ENCODE measurements around the gene ADH1C.
"Not testable (repeated sequence)": the region's sequence is repeated elsewhere in the genome, so short reads cannot be mapped to it uniquely, and the experiment has no call there.

ADH1C gene

GRCh38 chr4:99349338-99349737 lies 3.2 kb downstream of the ADH1C start:
- Histone ChIP-seq H3K4me1 (ENCODE audit: control insufficient read depth, insufficient read depth, low read length) (no peaks in the 10 kb centered on the region), H3K4me3 (ENCODE audit: low read length) (no peak overlapping the region)

GRCh38 chr4:99342624-99343023 lies 9.9 kb downstream of the ADH1C start:
- H3K36me3 ChIP-seq (ENCODE audit: control insufficient read depth, insufficient read depth, low read length); H3K4me3 ChIP-seq (ENCODE audit: low read length); H3K9ac ChIP-seq (ENCODE audit: low read length); H3K27me3 ChIP-seq (ENCODE audit: control insufficient read depth, insufficient read depth, low read length); H3K4me1 ChIP-seq (ENCODE audit: control insufficient read depth, insufficient read depth, low read length); H3K27ac ChIP-seq (ENCODE audit: low read depth, low read length): not testable (repeated sequence)

More at GRCh38 chr4:99349338-99349737, 3.2 kb downstream of the ADH1C start:
- no peaks in the 10 kb centered on the region for H3K27me3 ChIP-seq (ENCODE audit: control insufficient read depth, insufficient read depth, low read length)
- no peaks in the 10 kb centered on the region for H3K36me3 ChIP-seq (ENCODE audit: control insufficient read depth, insufficient read depth, low read length)
- no peak overlapping the region for H3K27ac ChIP-seq (ENCODE audit: low read depth, low read length)
- H3K9ac ChIP-seq (ENCODE audit: low read length), result no peak overlapping the region

GRCh38 chr4:99341426-99341825 lies 11.1 kb downstream of the ADH1C start:
- Histone ChIP-seq H3K36me3 (ENCODE audit: control insufficient read depth, insufficient read depth, low read length) (no peaks in the 10 kb centered on the region), H3K9ac (ENCODE audit: low read length) (no peak overlapping the region), H3K27me3 (ENCODE audit: control insufficient read depth, insufficient read depth, low read length) (no peaks in the 10 kb centered on the region), H3K4me3 (ENCODE audit: low read length) (no peak overlapping the region), H3K27ac (ENCODE audit: low read depth, low read length) (no peak overlapping the region), H3K4me1 (ENCODE audit: control insufficient read depth, insufficient read depth, low read length) (peaks cover 3% of the 10 kb centered on the region)

- H3K4me3 ChIP-seq (ENCODE audit: low read length), result no peak overlapping the region
- peaks cover 3% of the 10 kb centered on the region for H3K4me1 ChIP-seq (ENCODE audit: control insufficient read depth, insufficient read depth, low read length)
- no peaks in the 10 kb centered on the region for H3K27me3 ChIP-seq (ENCODE audit: control insufficient read depth, insufficient read depth, low read length)
- H3K9ac ChIP-seq (ENCODE audit: low read length), result no peak overlapping the region
- H3K36me3 ChIP-seq (ENCODE audit: control insufficient read depth, insufficient read depth, low read length), result no peaks in the 10 kb centered on the region
- H3K27ac ChIP-seq (ENCODE audit: low read depth, low read length), result no peak overlapping the region
Measured at GRCh38 chr4:99339172-99339571, 13.4 kb downstream of the ADH1C start.

GRCh38 chr4:99336553-99336952 lies 16.0 kb downstream of the ADH1C start:
- no peaks in the 10 kb centered on the region for H3K36me3 ChIP-seq (ENCODE audit: control insufficient read depth, insufficient read depth, low read length)
- peaks cover 3% of the 10 kb centered on the region for H3K4me1 ChIP-seq (ENCODE audit: control insufficient read depth, insufficient read depth, low read length)
- H3K27ac ChIP-seq (ENCODE audit: low read depth, low read length), result peak overlapping the region; percentile 43
- H3K4me3 ChIP-seq (ENCODE audit: low read length), result no peak overlapping the region
- H3K9ac ChIP-seq (ENCODE audit: low read length), result no peak overlapping the region
- no peaks in the 10 kb centered on the region for H3K27me3 ChIP-seq (ENCODE audit: control insufficient read depth, insufficient read depth, low read length)

GRCh38 chr4:99334880-99335279 lies 17.7 kb downstream of the ADH1C start:
- no peaks in the 10 kb centered on the region for H3K4me1 ChIP-seq (ENCODE audit: control insufficient read depth, insufficient read depth, low read length)
- no peaks in the 10 kb centered on the region for H3K27me3 ChIP-seq (ENCODE audit: control insufficient read depth, insufficient read depth, low read length)
- no peak overlapping the region for H3K4me3 ChIP-seq (ENCODE audit: low read length)
- H3K36me3 ChIP-seq (ENCODE audit: control insufficient read depth, insufficient read depth, low read length), result no peaks in the 10 kb centered on the region
- no peak overlapping the region for H3K9ac ChIP-seq (ENCODE audit: low read length)
- H3K27ac ChIP-seq (ENCODE audit: low read depth, low read length), result no peak overlapping the region

- Histone ChIP-seq H3K9ac (ENCODE audit: low read length) (no peak overlapping the region), H3K27me3 (ENCODE audit: control insufficient read depth, insufficient read depth, low read length) (no peaks in the 10 kb centered on the region), H3K4me1 (ENCODE audit: control insufficient read depth, insufficient read depth, low read length) (no peaks in the 10 kb centered on the region), H3K4me3 (ENCODE audit: low read length) (no peak overlapping the region), H3K36me3 (ENCODE audit: control insufficient read depth, insufficient read depth, low read length) (no peaks in the 10 kb centered on the region), H3K27ac (ENCODE audit: low read depth, low read length) (no peak overlapping the region)
Measured at GRCh38 chr4:99330648-99331047, 21.9 kb downstream of the ADH1C start.

GRCh38 chr4:99329876-99330275 lies 22.7 kb downstream of the ADH1C start:
- Histone ChIP-seq H3K27me3 (ENCODE audit: control insufficient read depth, insufficient read depth, low read length) (no peaks in the 10 kb centered on the region), H3K4me1 (ENCODE audit: control insufficient read depth, insufficient read depth, low read length) (no peaks in the 10 kb centered on the region), H3K36me3 (ENCODE audit: control insufficient read depth, insufficient read depth, low read length) (no peaks in the 10 kb centered on the region), H3K27ac (ENCODE audit: low read depth, low read length) (no peak overlapping the region), H3K9ac (ENCODE audit: low read length) (no peak overlapping the region), H3K4me3 (ENCODE audit: low read length) (no peak overlapping the region)

- no peaks in the 10 kb centered on the region for H3K27me3 ChIP-seq (ENCODE audit: control insufficient read depth, insufficient read depth, low read length)
- peak overlapping the region; percentile 70 for H3K27ac ChIP-seq (ENCODE audit: low read depth, low read length)
- peaks cover 10% of the 10 kb centered on the region for H3K4me1 ChIP-seq (ENCODE audit: control insufficient read depth, insufficient read depth, low read length)
Measured at GRCh38 chr4:99324979-99325378, 27.6 kb downstream of the ADH1C start.

GRCh38 chr4:99324361-99324760 lies 28.2 kb downstream of the ADH1C start:
- H3K9ac ChIP-seq (ENCODE audit: low read length), result no peak overlapping the region
- H3K4me1 ChIP-seq (ENCODE audit: control insufficient read depth, insufficient read depth, low read length), result peaks cover 10% of the 10 kb centered on the region
- no peak overlapping the region for H3K4me3 ChIP-seq (ENCODE audit: low read length)
- H3K27me3 ChIP-seq (ENCODE audit: control insufficient read depth, insufficient read depth, low read length), result no peaks in the 10 kb centered on the region
- peak overlapping the region; percentile 70 for H3K27ac ChIP-seq (ENCODE audit: low read depth, low read length)
- no peaks in the 10 kb centered on the region for H3K36me3 ChIP-seq (ENCODE audit: control insufficient read depth, insufficient read depth, low read length)

More at GRCh38 chr4:99324979-99325378, 27.6 kb downstream of the ADH1C start:
- Histone ChIP-seq H3K36me3 (ENCODE audit: control insufficient read depth, insufficient read depth, low read length) (no peaks in the 10 kb centered on the region), H3K9ac (ENCODE audit: low read length) (no peak overlapping the region), H3K4me3 (ENCODE audit: low read length) (no peak overlapping the region)

GRCh38 chr4:99323756-99324155 lies 28.8 kb downstream of the ADH1C start:
- no peaks in the 10 kb centered on the region for H3K36me3 ChIP-seq (ENCODE audit: control insufficient read depth, insufficient read depth, low read length)
- no peaks in the 10 kb centered on the region for H3K27me3 ChIP-seq (ENCODE audit: control insufficient read depth, insufficient read depth, low read length)
- H3K4me1 ChIP-seq (ENCODE audit: control insufficient read depth, insufficient read depth, low read length), result peaks cover 10% of the 10 kb centered on the region
- peak overlapping the region; percentile 70 for H3K27ac ChIP-seq (ENCODE audit: low read depth, low read length)
- no peak overlapping the region for H3K9ac ChIP-seq (ENCODE audit: low read length)
- H3K4me3 ChIP-seq (ENCODE audit: low read length), result no peak overlapping the region

GRCh38 chr4:99321241-99322191 lies 31.0 kb downstream of the ADH1C start, which contains the start of gene ADH1B:
Gene ADH1B, minus strand, starts transcription at chr4:99321401. Its CDS starts 70 bp downstream, at chr4:99321331.
- Histone ChIP-seq H3K4me3 (ENCODE audit: low read length) (peak within 1 kb of the TSS; percentile 45), H3K27me3 (ENCODE audit: control insufficient read depth, insufficient read depth, low read length) (no peaks in the 10 kb centered on the region), H3K9ac (ENCODE audit: low read length) (no peak within 1 kb of the TSS), H3K27ac (ENCODE audit: low read depth, low read length) (peak within 1 kb of the TSS; percentile 27), H3K36me3 (ENCODE audit: control insufficient read depth, insufficient read depth, low read length) (no peaks in the 10 kb centered on the region), H3K4me1 (ENCODE audit: control insufficient read depth, insufficient read depth, low read length) (peaks cover 10% of the 10 kb centered on the region)

- H3K36me3 ChIP-seq (ENCODE audit: control insufficient read depth, insufficient read depth, low read length); H3K4me1 ChIP-seq (ENCODE audit: control insufficient read depth, insufficient read depth, low read length); H3K9ac ChIP-seq (ENCODE audit: low read length); H3K27me3 ChIP-seq (ENCODE audit: control insufficient read depth, insufficient read depth, low read length): not testable (repeated sequence)
- H3K27ac ChIP-seq (ENCODE audit: low read depth, low read length), result peak overlapping the region; percentile 32
- H3K4me3 ChIP-seq (ENCODE audit: low read length), result peak overlapping the region; percentile 47
Measured at GRCh38 chr4:99317811-99318210, 34.7 kb downstream of the ADH1C start.

Data from rectal smooth muscle tissue (tissue), 1 donor.